H1 (cell line): ENCODE results near the gene FRMD5. TPM values are rescaled to one million over a fixed set of nuclear protein-coding genes. Genes with fewer than 3 reads are reported as not detected.

Source experiments
- GABPA ChIP-seq: IDR thresholded peaks from 2 replicates; pipeline ENCODE4 v1.6.1; 2011; ENCODE audit warnings: mild to moderate bottlenecking, low read length, moderate library complexity, borderline replicate concordance; ENCODE audit not compliant: insufficient read depth
- HDAC2 ChIP-seq, 2 experiments: fragments of 300-600 bp in 1 of 2; sonication (generic) in 1 of 2; IDR thresholded peaks; 2 replicates each; pipeline ENCODE4 v1.6.1; 2011 to 2012; ENCODE audit warnings: low read depth in 2 of 2, low read length in 2 of 2, mild to moderate bottlenecking in 2 of 2, moderate library complexity in 2 of 2, borderline replicate concordance in 1 of 2, inconsistent platforms in 1 of 2
- KDM5A ChIP-seq: fragments of 200-600 bp; IDR thresholded peaks from 2 replicates; pipeline ENCODE4 v1.7.1; 2012; ENCODE audit warnings: mild to moderate bottlenecking, low read length, inconsistent platforms, mixed read lengths
- YY1 ChIP-seq: IDR thresholded peaks from 2 replicates; pipeline ENCODE4 v1.6.1; 2011; ENCODE audit warnings: low read depth, mild to moderate bottlenecking, low read length
- polyA plus RNA-seq, 7 experiments: library from polyadenylated mRNA; depleted of rRNA in 3 of 7; stranded (reverse) in 5 of 7; unstranded in 2 of 7; fragments of >200 nt in 5 of 7; fragments of 200-250 nt in 2 of 7; gene quantifications; 1 replicate in 5 of 7; 2 replicates in 1 of 7; 4 replicates in 1 of 7; pipeline versions ENCODE4 v1.2.1 to v1.2.3, GENCODE V29; 2011 to 2013; ENCODE audit warnings: missing spikeins in 2 of 7, mixed read lengths in 2 of 7
- total RNA-seq: library from RNA; stranded (reverse); fragmentation: NEBNext Ultra II Directional; extraction: Animal tissue kit (Norgen Biotek cat#: 25700); gene quantifications from 2 replicates; pipeline ENCODE4 v1.2.1, GENCODE V29; 2021

Gene FRMD5
- total and polyA plus RNA-seq, 2 of the 8 experiments (the other 6 are each of a cell fraction or from before 2014, with no cell fraction given): 10.1 to 12.6 TPM

DNA sequence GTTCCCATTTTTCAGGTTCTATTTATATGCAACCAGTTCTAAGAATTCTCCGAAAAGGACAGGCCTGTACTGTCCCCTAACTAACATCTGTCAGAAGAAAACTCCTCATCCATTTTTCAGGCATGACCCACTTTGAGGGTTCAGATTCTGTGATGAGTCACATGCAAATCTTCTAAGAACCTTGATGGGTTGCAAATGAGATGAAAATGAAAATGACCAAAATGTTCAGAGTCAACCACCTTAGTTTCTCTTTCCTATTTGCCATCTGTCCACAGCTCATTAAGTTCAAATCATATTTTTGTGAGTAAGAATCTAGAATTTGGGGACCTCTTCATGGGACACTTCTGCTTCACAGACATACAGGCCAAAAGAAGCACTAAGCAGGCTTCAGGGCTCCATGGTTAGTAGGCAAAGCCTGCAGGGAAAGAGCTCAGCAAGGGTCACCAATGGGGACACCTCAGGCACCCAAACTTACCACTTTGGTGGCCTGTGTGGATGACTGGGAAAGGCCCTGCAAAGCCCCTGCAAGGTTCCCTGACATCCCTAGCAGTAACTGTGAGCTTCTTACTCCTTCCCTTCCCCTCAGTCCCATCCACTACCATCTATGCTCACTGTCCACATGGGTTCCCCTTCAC is 246.3 kb downstream of the FRMD5 start (continued):
- TF ChIP-seq KDM5A: no peak
- TF ChIP-seq GABPA: no peak
- TF ChIP-seq HDAC2 (IDR thresholded peaks at IDR 0.05; ENCODE audit: borderline replicate concordance in 1 of 2, low read depth in 2 of 2, low read length in 2 of 2): no peak
- TF ChIP-seq YY1: no peak
